ENCODE results near the gene CLASP2.
"Not testable (repeated sequence)": the region's sequence is repeated elsewhere in the genome, so short reads cannot be mapped to it uniquely, and the experiment has no call there.

CLASP2 gene

DNA sequence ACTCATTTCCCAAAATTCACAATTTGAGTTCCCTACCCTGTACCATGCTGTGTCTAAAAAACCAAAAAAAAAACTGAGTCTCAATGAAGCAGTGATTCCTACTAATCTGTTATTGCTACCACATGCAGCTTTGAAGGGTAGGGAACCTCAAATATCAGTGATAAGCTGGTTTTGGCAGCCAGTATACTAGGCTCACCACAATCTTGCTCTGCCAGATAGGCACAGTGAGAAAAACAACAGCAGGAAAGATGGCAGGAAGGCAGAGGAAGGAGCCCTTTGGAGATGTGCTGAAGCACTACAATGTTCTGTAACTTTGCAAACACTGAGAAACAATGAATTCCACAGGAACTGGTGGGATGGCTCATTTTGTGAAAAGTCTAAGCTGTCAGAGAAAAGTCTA is 180.9 kb downstream of the CLASP2 start:
- no peak for DNase-seq

GRCh38 chr3:33526787-33527186 is 191.3 kb downstream of the CLASP2 start:
- DNase-seq, result no peak

GRCh38 chr3:33525232-33525631 is 192.8 kb downstream of the CLASP2 start:
- no peak for DNase-seq

DNA sequence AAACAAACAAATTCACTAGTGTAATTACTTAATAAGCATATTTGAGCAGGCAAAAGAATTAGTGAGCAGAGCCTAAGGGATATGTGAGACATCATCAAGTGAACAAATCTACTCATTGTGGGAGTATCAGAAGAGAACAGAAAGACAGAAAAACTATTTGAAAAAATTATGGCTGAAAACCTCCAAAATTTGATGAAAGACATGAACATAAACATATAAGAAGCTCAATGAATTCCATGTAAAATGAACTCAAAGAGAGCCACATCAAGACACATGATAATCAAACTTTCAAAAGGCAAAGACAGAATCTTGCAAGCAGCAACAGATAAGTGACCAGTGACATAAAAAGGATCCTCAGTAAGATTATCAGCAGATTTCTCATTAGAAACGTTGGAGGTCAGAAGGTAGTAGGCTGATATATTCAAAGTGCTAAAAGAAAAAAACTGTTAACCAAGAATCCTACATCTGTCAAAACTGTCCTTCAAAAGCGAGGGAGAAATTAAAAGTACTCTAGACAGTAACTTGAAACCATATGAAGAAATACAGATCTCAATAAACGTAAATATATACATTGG is 194.9 kb downstream of the CLASP2 start:
- no peak for DNase-seq

GRCh38 chr3:33521736-33522135 is 196.3 kb downstream of the CLASP2 start:
- DNase-seq, result no peak

- no peak for DNase-seq
Measured at GRCh38 chr3:33513262-33513863, 204.7 kb downstream of the CLASP2 start.

DNA sequence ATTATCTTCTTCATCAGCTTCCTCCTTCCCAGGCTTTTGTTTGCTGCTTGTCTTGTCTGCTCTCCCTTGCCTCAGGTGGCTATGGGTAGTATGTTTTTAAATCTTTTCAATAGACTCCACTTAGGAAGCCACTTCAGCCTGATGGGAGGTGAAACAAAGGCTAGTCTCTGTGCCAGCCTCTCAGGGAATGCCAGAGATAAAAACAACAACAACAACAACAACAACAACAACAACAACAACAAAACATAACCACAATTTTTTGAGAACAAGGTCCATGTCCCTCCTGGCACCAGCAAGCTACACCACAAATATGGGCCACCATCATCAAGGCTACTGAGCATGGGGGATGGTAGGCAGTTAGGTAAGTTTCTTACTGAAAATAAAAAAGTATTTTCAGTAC is 213.0 kb downstream of the CLASP2 start:
- no peak for DNase-seq

- no peak for DNase-seq
Measured at GRCh38 chr3:33496449-33496848, 221.6 kb downstream of the CLASP2 start.

GRCh38 chr3:33491721-33492120 is 226.3 kb downstream of the CLASP2 start:
- no peak for DNase-seq

DNA sequence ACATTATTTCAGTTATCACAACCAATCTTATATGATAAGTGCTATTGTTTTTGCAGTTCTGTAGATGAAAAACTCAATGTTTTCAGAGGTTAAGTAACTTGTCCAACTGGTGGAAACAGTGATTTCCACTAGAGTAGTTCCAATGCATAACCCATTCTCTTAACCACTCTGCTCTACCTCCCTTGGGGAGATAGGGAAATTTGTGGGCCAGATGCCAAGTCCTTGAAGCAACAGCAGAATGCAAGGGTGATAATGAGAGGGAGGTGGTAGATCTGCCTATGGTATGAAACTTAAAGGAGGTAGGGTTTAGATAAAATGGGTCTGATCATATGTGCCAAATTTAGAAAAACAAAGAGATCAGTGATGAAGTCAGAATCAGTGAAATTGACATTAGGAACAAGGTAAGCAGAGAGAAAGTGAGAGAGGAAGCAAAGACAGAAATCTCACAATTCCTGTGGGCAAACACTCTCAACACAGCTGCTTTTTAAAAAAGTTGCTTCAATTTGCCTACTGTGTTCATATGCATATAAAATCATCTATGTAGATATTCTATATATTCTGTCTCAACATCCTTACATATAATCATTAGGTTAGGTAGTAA is 227.3 kb downstream of the CLASP2 start:
- DNase-seq, result no peak

- no peak for DNase-seq
Measured at GRCh38 chr3:33488683-33489082, 229.4 kb downstream of the CLASP2 start.

DNA sequence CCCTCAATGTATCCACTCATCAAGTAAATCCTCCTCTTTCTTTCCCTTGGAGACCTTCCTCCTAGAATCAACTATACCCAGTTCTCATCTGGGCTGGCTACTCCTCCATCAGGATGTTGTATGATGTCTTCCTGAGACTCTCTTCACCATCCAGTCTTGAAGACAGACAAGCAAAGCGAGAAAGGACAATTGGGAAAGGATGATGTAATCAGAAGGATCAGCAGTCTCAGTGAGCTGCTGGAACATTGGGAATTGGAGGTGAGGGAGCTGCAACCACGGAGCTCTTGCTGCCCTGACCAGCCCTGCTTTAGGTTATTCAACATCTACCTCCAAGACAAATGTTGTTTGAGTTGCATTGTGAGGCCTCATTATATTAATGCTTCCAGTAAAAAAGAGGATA is 229.8 kb downstream of the CLASP2 start:
- no peak for DNase-seq

DNA sequence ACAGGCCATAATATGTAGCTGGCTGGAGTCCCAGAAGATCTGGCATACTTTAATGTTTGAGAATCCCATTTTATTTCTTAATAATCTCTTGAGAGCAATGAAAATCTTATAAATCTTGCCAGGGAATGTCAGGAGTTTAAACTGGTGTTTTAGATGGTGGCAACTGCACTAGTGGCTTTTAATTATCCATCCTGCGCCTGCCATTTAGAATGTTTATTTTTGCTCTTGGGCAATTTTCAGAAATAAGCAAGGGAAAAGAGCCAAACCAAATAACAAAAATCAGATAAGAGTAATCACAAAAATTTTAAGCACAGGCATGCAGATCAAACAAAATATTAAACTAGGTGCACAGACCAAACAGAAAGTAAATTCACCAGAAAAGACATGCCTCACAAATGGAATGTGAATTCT is 235.9 kb downstream of the CLASP2 start:
- DNase-seq, result no peak

- no peak for DNase-seq
Measured at GRCh38 chr3:33474896-33475295, 243.2 kb downstream of the CLASP2 start.

DNA sequence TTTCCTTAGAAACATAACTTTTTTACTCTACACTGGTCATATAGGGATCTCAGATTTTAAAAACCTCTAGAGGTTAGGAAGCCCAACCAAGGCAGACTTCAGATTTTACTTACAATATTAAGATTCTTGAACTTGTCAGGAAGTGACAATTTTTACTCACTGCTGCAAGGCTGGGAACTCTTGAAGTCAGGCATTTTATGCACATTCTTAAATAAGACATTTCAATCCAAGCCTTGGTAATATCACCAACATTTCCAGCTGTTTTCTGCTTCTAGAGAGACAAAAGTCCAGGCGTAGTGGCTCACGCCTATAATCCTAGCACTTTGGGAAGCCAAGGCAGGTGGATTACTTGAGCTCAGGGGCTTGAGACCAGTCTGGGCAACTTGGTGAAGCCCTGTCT is 244.2 kb downstream of the CLASP2 start:
- DNase-seq, result no peak

DNA sequence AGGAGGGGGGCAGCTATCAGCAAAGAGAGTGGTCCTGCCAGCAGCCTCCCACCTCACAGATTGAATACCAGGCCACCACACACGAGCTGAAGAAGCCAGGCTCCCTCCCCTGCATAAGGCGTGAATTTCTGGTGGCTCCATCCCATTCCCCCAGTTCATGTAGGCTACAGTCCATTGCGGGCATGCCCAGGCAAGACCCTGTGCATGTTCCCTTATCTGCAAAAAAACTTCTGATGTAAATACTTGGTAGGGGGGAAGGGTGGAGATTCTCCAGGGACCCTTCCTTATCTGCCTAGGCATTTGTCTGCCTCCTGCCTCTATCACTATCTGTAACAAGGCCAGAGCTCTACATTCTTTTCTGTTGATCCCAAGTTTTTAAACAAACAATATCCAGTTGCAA is 250.3 kb downstream of the CLASP2 start:
- DNase-seq, result no peak

- DNase-seq, result no peak
Measured at GRCh38 chr3:33461097-33461496, 257.0 kb downstream of the CLASP2 start.

- not testable (repeated sequence) for DNase-seq
Measured at GRCh38 chr3:33459577-33459976, 258.5 kb downstream of the CLASP2 start.

DNA sequence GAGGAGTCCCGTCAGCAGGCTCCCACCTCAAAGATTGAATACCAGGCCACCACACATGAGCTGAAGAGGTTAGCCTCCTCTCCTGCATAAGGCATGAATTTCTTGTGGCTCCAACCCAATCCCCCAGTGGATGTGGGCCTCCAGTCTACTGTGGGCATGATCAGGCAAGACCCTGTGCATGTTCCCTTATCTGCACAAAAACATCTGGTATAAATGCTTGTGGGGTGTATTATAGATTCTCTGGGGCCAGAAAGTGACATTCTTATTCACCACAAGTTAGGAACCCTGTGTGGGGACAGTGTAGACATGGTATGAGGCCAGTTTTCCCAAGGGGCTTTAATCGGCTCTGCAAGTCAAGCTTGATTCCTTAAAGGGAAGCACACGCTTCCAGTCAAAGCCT is 259.6 kb downstream of the CLASP2 start:
- DNase-seq, result no peak

GRCh38 chr3:33456756-33457155 is 261.3 kb downstream of the CLASP2 start:
- DNase-seq, result no peak

DNA sequence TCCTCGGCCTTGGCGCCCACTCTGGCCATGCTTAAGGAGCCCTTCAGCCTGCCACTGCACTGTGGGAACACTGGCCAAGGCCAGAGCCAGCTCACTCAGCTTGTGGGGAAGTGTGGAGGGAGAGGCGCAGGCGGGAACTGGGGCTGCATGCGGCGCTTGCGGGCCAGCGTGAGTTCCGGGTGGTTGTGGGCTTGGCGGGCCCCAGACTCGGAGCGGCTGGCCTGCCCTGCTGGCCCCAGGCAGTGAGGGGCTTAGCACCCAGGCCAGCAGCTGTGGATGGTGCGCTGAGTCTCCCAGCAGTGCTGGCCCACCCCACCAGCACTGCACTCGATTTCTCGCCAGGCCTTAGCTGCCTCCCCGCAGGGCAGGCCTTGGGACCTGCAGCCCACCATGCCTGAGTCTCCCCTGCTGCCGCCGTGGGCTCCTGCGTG is 264.7 kb downstream of the CLASP2 start:
- DNase-seq, result no peak

- DNase-seq, result not testable (repeated sequence)
Measured at GRCh38 chr3:33451994-33452393, 266.1 kb downstream of the CLASP2 start.

DNA sequence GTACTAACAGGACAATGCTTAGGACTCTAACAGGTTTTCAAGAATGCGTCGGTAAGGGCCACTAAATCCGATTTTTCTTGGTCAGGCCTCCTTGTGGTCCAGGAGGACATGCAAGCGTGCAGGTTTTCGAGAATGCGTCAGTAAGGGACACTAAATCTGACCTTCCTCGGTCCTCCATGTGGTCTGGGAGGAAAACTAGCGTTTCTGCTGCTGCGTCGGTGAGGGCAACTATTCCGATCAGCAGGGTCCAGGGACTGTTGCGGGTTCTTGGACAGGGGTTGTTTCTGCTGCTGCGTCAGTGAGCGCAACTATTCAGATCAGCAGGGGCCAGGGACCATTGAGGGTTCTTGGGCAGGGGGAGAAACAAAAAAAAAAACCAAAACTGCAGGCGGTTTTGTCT is 270.1 kb downstream of the CLASP2 start:
- DNase-seq, result no peak

DNA sequence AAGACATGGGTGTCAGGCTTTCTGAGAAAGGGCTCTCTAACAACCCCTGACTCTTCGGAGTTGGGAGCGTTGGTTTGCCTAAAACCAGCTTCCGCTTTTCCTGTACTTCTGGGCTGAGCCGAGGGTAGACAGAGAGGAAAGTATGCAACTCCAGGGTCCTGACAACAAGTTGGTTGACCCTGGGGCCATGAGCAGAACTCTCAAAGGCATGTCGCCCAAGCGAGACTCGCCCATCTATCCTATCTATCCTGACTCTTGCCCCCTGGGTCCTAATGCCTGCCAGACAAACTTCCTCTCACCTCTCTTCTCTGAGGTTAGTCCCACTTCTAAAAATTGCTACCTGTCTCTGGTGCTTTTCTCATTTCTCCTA is 270.8 kb downstream of the CLASP2 start:
- not testable (repeated sequence) for DNase-seq
